GM12891 (cell line): ENCODE measurements around the gene PROSER3.

Source experiments
- POLR2A ChIP-seq: IDR thresholded peaks from 2 replicates; pipeline ENCODE4 v1.6.1; 2011; ENCODE audit warnings: low read depth, low read length, control low read depth
- POLR2AphosphoS5 ChIP-seq: IDR thresholded peaks from 2 replicates; pipeline ENCODE4 v1.6.1; 2011; ENCODE audit warnings: low read depth, low read length, control low read depth

DNA sequence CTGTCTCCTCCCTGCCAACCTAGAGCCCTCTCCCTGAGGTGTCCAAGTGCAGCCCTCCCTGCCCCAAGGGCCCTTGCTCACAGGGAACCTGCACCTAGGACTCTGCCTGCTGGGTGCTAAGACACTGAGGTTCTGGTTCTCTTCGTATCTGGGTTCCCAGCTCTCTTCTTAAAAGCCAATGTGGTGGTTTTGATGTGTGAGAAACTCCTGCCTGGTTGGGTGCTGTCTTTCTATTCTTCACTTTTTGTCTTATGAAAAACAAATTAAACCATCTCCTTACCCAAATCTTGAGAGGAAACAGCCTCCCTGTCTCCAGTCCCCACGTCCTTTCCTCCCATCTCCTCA lies 44.5 kb upstream of the PROSER3 start:
- TF ChIP-seq POLR2AphosphoS5 (no peak), POLR2A (no peak)
